Activated effector memory CD4-positive, alpha-beta T cell treated with anti-CD3 and anti-CD28 coated beads, Interleukin-2, amount 50 U/mL, for 16 hours (primary cell): ENCODE results near the gene IGFBP1.
"Not testable (repeated sequence)": the region's sequence is repeated elsewhere in the genome, so short reads cannot be mapped to it uniquely, and the experiment has no call there.

Experiments used
- DNase-seq: peaks from one replicate; pipeline ENCODE4 v3.0.0-alpha.2; 2020

The IGFBP1 gene

DNA sequence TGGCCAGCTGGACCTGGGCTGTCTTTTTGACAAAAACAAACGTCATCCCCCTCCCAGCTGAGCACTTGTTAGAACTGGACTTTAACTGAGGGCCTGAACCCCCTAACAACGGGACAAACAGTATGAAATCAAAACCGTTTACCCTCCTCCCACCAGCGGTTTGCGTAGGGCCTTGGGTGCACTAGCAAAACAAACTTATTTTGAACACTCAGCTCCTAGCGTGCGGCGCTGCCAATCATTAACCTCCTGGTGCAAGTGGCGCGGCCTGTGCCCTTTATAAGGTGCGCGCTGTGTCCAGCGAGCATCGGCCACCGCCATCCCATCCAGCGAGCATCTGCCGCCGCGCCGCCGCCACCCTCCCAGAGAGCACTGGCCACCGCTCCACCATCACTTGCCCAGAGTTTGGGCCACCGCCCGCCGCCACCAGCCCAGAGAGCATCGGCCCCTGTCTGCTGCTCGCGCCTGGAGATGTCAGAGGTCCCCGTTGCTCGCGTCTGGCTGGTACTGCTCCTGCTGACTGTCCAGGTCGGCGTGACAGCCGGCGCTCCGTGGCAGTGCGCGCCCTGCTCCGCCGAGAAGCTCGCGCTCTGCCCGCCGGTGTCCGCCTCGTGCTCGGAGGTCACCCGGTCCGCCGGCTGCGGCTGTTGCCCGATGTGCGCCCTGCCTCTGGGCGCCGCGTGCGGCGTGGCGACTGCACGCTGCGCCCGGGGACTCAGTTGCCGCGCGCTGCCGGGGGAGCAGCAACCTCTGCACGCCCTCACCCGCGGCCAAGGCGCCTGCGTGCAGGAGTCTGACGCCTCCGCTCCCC lies at the start of gene IGFBP1:
IGFBP1 (plus strand) TSS at position 304 of the 808 bp plus-strand sequence; CDS start at position 469, 165 bp downstream.
- no peak for DNase-seq

DNA sequence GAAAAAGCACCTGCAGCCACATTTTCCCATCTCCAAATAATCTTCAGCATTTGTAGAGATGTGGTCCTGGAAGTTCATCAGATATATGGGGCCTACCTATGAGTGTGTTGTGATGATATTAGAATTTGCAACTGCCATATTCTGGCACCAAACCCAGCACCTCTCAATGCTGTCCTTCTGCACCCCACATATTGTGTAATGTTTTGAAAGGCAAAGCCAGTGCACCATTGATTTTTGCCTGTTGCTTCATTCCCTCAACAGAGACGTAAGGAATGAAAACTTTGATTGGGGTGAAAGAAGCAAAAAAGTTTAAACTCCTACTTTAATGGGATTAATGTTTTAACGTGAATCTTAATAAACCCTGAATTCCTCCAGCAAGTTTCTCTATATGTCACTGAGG lies 49.4 kb upstream of the IGFBP1 start:
- not testable (repeated sequence) for DNase-seq

DNA sequence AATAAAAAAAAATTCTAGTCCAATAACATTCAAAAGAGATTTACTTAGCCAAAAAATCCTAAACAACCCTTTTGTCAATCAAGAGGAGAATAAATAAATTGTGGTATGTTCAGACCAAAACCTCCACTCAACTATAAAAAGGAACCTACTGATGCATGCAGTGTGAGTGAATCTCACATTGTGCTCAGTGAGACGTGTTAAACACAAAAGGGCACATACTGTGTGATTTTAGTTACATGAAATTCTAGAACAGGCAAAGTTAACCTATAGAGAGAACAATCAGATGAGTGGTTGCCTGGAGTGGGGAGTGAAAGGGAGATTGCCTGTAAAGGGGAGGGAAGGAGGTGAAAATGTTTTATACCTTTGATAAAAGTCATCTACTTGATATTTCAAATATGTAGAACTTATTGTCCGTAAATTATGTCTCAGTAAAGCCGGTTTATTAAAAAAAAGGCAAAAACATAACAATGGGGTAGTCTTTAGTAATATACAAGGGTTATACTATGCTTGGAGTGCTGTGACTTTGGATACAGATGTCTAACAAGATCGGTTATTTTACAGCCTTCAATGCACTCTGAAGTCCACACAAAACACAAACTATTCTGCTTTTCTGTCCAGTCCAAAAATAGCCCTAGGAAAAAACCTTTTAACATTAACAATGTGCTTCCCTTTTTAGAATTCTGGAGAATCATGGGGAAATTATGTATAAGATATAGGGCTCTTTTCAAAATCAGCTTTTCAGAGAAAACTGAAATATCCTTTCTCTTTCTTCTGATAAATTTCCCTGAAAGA lies 46.2 kb upstream of the IGFBP1 start:
- DNase-seq: not testable (repeated sequence)

- DNase-seq: not testable (repeated sequence)
Measured at GRCh38 chr7:45846536-45846935, 41.8 kb upstream of the IGFBP1 start.

DNA sequence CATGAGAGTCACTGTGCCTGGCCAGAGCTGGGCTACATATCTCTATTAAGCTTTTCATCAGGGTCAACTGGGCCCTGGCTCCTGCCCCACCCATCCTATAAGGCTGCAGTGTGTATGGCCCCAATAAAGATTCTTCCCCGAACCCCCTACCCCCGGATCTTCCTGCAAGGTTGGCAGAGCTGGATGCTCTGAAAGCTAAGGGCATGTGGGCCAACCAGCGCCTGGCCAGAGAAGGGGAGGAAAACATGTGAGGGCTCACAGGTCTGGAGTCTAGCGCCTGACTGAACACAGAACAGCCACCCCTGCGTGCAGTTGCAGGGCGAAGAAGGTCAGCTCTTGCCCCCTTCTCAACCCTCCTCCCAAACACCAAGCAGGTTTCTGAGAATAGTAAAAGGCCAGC lies 39.6 kb upstream of the IGFBP1 start:
- DNase-seq: not testable (repeated sequence)

- DNase-seq: not testable (repeated sequence)
Measured at GRCh38 chr7:45852984-45853383, 35.3 kb upstream of the IGFBP1 start.

DNA sequence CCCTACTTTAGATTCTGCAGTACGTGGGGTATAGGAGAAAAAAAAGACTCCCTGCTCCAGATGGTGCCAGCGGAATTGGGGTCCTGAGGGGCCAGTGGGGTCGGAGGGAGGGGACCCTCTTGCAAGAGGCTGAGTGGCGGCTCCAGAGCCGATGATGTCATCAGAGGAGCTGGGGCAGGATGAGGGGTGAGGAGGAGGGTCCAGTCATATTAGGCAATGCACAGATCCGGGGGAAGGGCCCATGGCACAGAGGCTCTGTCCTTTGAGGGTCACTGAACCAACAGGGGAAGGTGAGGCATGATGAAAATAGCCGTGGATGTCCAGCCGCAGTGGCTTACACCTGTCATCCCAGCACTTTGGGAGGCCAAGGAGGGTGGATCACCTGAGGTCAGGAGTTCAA lies 34.8 kb upstream of the IGFBP1 start:
- DNase-seq: not testable (repeated sequence)

GRCh38 chr7:45855680-45856079 lies 32.6 kb upstream of the IGFBP1 start:
- not testable (repeated sequence) for DNase-seq

DNA sequence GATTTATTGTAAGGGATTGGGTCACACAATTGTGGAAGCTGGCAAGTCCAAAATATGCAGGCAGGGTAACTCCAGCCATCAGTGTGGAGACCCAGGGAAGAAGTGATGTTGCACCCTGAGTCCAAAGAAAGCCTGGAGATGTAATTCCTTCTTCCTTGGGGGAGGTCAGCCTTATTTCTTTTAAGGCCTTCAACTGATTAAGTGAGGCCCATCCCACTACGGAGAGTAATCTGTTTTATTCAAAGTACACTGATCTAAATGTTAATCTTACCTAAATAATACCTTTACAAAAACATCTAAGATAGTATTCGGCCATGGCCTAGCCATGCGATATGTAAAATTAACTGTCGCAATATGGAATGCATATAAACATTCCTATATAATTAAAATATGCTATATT lies 31.4 kb upstream of the IGFBP1 start:
- DNase-seq: not testable (repeated sequence)

DNA sequence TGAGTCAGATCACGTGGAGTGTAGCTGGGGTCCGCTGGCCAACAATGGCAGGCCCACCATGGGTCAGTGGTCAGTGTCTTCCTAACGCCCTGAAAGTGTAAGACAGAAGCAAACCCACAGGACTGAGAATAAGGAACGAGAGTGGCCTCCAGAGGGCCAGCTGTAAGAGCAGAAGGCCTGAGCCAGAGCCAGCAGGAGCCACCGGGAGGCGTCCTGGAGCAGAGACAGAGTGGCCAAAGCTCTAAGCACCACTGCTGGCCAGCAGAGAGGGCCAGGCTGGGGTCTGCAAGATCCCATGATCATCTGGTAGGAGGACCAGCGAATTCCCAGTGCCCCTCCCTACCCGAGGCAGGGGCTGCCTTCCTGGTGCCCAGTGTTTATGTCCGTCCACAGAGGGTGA lies 24.6 kb upstream of the IGFBP1 start:
- DNase-seq: no peak

DNA sequence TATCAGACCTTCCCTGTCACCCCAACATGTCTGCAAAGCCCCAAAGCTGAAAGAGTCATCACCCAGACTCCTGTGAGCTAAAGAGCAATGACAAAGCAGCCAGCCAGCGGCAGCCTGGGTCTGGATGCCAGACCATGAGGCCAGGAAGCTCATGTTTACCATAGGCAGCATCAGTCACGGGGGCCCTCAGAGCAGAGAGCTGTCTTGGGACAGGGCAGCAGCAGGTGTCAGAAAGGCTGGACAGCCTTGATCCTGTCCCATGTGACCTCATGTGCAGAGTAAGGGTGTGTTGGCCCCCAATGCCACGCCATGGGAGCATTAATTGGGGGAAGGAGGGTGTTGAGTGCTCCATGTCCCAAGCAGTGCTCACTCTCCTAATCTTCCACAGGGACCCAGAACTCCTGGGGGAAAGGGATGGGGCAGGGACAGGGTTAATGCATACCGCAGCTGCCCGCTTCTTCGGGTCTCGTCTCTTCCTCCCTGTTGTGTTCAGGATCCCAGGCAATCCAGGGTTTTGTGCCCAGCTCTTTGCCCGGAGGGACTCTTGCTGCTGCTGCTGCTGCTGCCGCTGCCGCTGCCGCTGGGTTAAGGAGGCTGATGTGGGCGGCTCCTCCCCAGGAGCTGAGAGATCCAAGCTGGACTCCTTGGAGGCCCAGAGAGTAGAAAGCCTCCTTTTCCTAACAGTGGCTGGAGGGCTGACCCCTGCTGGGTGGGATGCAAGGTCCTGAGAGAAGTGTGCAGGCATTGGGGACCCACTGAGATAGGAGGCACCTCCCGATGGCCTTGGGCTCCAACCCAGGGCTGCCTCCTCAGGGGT lies 22.5 kb upstream of the IGFBP1 start:
- no peak for DNase-seq

GRCh38 chr7:45867471-45867870 lies 20.8 kb upstream of the IGFBP1 start:
- DNase-seq: no peak

DNA sequence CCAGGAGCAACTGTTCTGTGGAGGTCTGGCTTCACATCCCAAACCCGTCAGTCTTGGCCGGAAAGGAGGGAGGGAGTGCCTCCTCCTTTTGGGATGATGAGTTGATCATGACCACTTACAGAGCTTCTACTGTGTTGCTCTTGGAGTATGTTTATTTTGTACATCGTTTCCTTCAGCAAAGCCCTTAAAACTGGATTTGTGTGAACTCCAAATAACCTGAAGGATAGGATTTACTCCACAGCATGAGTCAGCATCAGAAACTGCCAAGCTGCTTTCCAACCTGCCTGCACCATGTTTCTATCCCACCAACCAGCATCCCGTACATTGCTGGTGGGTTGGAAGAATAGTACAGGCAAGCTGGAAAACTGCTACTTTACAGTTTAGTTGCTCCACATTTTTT lies 18.9 kb upstream of the IGFBP1 start:
- no peak for DNase-seq

GRCh38 chr7:45872116-45873034 lies 15.9 kb upstream of the IGFBP1 start:
- no peak for DNase-seq

- no peak for DNase-seq
Measured at GRCh38 chr7:45873035-45873354, 15.3 kb upstream of the IGFBP1 start, which contains the start of gene CCDC201. Gene CCDC201 (minus strand): TSS chr7:45873082. CDS start chr7:45873007, 75 bp downstream.

DNA sequence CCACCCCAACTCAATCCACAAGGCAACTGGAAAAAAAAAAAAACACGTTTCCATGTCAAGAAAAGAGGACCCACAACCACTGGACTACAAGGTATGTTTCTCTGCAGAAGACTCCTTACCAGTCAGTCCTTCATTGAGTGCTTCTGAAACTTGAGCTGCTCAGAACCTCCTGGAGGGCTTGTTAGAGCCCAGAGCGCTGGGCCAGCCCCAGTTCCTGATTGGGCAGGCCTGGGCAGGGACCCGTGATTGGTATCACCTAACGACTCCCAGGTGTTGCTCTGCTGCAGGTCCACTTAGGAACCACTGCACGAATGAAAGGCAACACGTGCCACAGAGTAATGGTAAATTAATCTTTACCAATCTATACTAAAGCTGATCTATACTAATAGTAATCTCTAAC lies 14.9 kb upstream of the IGFBP1 start:
- no peak for DNase-seq

DNA sequence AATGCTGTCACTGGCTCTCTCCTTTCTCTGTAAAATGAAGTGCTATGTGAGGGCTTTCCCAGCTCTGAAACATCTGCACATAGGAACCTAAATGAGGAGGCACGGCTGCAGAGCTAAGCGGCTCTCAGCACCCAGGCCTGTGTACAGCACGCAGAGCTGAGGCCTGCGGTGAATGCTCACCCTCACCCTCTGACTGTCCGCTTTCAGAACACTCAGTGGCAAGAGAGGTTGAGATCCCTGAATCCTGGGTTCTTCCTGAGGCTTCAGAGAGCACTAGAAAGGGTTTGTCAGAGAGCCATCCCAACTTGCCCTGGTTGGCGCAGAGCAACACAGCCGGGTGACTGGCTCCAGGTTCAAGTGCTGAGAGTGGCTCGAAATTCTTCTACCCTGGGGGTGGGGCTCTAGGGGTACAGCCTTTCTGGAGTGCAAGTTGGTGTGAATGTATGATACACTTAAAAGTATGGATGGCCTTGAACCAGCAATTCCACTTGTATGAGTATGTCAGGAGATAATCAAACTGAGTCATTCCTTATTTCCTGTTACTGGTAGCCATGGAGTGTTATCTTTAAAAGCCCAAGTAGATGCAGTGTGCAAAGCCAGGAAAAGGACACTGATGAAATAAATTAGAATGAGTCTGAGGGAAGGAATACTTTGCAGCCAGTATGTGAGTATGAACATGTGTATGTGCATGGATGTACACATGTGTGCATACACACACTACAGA lies 13.7 kb upstream of the IGFBP1 start:
- DNase-seq: no peak

GRCh38 chr7:45876519-45876918 lies 11.8 kb upstream of the IGFBP1 start:
- DNase-seq: no peak

GRCh38 chr7:45878457-45879144 lies 9.7 kb upstream of the IGFBP1 start:
- DNase-seq: no peak

GRCh38 chr7:45880433-45880860 lies 7.8 kb upstream of the IGFBP1 start:
- no peak for DNase-seq

- DNase-seq: no peak
Measured at GRCh38 chr7:45881280-45881758, 7.0 kb upstream of the IGFBP1 start.
